ENCODE measurements around the gene LANCL2.

- no peak for TF ChIP-seq CTCF (IDR thresholded peaks at IDR 0.05; ENCODE audit: low read depth, low read length)
- TF ChIP-seq EZH2phosphoT487 (IDR thresholded peaks at IDR 0.05; ENCODE audit: low read depth): no peak
Observed at GRCh38 chr7:55343002-55343781, 21.9 kb upstream of the LANCL2 start.

All from OCI-LY3 (cell line).